CD4-positive, alpha-beta memory T cell (primary cell): Measurements from ENCODE around the gene TPM4. TPM values are rescaled to one million over a fixed set of nuclear protein-coding genes. Genes with fewer than 3 reads are reported as not detected.

Source experiments
- CTCF ChIA-PET: fragments of 350-600 bp; sonication (Branson Sonifier 250); formaldehyde crosslinking; loops from one replicate; lab custom pipeline; 2021; ENCODE audit warnings: inconsistent platforms; ENCODE audit not compliant: partially characterized antibody; lab: Charles Lee
- POLR2A ChIA-PET: fragments of 350-600 bp; sonication (Branson Sonifier 250); formaldehyde crosslinking; loops from one replicate; lab custom pipeline; 2021; ENCODE audit not compliant: partially characterized antibody; lab: Charles Lee
- DNase-seq, 5 donors: peaks; one replicate each; pipeline versions ENCODE4 v3.0.0 to v3.0.0-alpha.2; 2020 to 2022; ENCODE audit warnings: mixed read lengths in 1 of 5
- H3K27ac ChIP-seq: one replicate; pipeline ENCODE4 v1.7.0; 2013; ENCODE audit warnings: low read depth, low read length
- H3K27me3 ChIP-seq: 2 replicates; pipeline ENCODE4 v1.7.0; 2013; ENCODE audit warnings: mild to moderate bottlenecking, low read length, moderate library complexity; ENCODE audit not compliant: insufficient read depth
- H3K36me3 ChIP-seq: 2 replicates; pipeline ENCODE4 v1.7.0; 2013; ENCODE audit warnings: mild to moderate bottlenecking, low read length, moderate library complexity; ENCODE audit not compliant: insufficient read depth
- H3K4me1 ChIP-seq: 2 replicates; pipeline ENCODE4 v1.7.0; 2013; ENCODE audit warnings: mild to moderate bottlenecking, low read length, moderate library complexity; ENCODE audit not compliant: insufficient read depth
- H3K4me3 ChIP-seq, 2 donors: one replicate each; pipeline ENCODE4 v1.7.0; 2013; ENCODE audit warnings: low read length in 2 of 2, mild to moderate bottlenecking in 1 of 2
- H3K9me3 ChIP-seq, 2 donors: one replicate each; pipeline ENCODE4 v1.7.0; 2013; ENCODE audit warnings: low read length in 2 of 2, control low read depth in 1 of 2; ENCODE audit not compliant: control insufficient read depth in 1 of 2
- H3K27ac Mint-ChIP-seq, 7 donors: one replicate each; pipeline ENCODE4 v1.8.0; 2020 to 2021; ENCODE audit warnings: mixed read lengths in 7 of 7, mild to moderate bottlenecking in 6 of 7, inconsistent platforms in 3 of 7, moderate library complexity in 3 of 7
- H3K27me3 Mint-ChIP-seq, 2 donors: one replicate each; pipeline ENCODE4 v1.8.0; 2020 to 2021; ENCODE audit warnings: mixed read lengths in 2 of 2
- H3K36me3 Mint-ChIP-seq, 2 donors: one replicate each; pipeline ENCODE4 v1.8.0; 2020 to 2021; ENCODE audit warnings: mixed read lengths in 2 of 2, inconsistent platforms in 1 of 2, mild to moderate bottlenecking in 1 of 2
- H3K4me1 Mint-ChIP-seq, 4 donors: one replicate each; pipeline ENCODE4 v1.8.0; 2020 to 2021; ENCODE audit warnings: mixed read lengths in 4 of 4, mild to moderate bottlenecking in 1 of 4
- H3K4me3 Mint-ChIP-seq, 8 donors: one replicate each; pipeline ENCODE4 v1.8.0; 2020 to 2021; ENCODE audit warnings: mixed read lengths in 8 of 8, mild to moderate bottlenecking in 7 of 8, moderate library complexity in 6 of 8, inconsistent platforms in 3 of 8
- H3K9me3 Mint-ChIP-seq, 8 donors: one replicate each; pipeline ENCODE4 v1.8.0; 2020 to 2021; ENCODE audit warnings: mixed read lengths in 8 of 8, mild to moderate bottlenecking in 5 of 8, inconsistent platforms in 3 of 8, moderate library complexity in 1 of 8
- intact Hi-C: fragments of 100-400 bp; cut with micrococcal nuclease; formaldehyde crosslinking; loops from one replicate; pipeline ENCODE4 v1.15.1; 2023
- polyA plus RNA-seq, 2 donors: library from polyadenylated mRNA; unstranded; fragments of 300-500 nt; fragmentation: Illumina TruSeq; gene quantifications; one replicate each; pipeline ENCODE4 v1.2.3, GENCODE V29; 2021
- total RNA-seq, 2 experiments: library from RNA; stranded (reverse); gene quantifications; one replicate each; pipeline ENCODE4 v1.2.3, GENCODE V29; 2021

The TPM4 gene
- total and polyA plus RNA-seq, 4 experiments from 2014 or later = 76.7 to 134 (median 95.8) TPM

DNA sequence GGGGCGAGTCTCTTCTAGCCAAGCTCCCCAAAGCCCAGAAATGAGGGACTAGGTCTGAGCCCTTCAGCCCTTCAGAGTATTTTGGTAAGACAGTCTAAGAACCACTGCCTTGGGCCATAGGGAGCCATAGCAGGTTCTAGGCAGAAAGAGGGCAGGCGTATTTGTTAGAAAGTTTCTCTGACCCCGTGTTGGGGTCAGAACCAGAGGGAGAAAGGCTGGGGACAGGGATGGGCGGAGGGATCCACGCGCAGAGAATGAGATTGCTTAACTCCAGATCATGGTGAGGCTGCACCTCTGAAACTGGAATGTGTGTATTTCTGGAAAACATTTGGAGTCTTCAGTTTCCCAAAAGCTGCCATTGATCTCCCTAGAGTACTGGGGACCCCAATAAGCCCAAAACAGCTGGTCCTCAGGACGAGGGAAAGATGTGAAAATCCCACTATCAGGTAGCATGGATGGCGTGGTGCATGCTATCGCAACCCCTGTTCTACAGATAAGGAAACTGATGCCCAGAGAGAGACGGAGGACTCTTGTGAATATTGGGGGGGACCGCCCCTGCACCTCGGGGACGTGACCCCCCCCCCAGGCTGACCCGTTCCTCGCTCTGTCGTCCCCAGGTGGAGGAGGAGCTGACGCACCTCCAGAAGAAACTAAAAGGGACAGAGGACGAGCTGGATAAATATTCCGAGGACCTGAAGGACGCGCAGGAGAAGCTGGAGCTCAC is 703 bp upstream of the TPM4 start:
- POLR2A ChIA-PET = interaction anchor here (0.7 to 5.5 kb wide), 11 partner anchors 8 to 612 kb away, joined by 3 to 71 read pairs (median 4); partner anchors contain the start of genes FAM32A, HSH2D, KLF2 and RAB8A
- H3K27ac Mint-ChIP-seq = peak overlapping the region in 6 of 7 donors; percentile 91 to 97 (median 94)
- Histone ChIP-seq H3K4me1 (peaks cover 78% of the 10 kb centered on the region), H3K27me3 (no peaks in the 10 kb centered on the region), H3K4me3 (peak overlapping the region; percentile 28 to 85), H3K9me3 (no peaks in the 10 kb centered on the region), H3K36me3 (peaks cover under 1% of the 10 kb centered on the region), H3K27ac (peak overlapping the region; percentile 91)
- H3K4me3 Mint-ChIP-seq = peak overlapping the region; percentile 83 to 92 (median 90)
- H3K4me1 Mint-ChIP-seq = peaks cover 40 to 76% (median 56%) of the 10 kb centered on the region in 4 donors
- peaks cover 6 to 25% of the 10 kb centered on the region in 2 donors for H3K36me3 Mint-ChIP-seq
- DNase-seq = peak in 1 of 5 donors; percentile 34
- peaks cover 0 to 4% (median 0%) of the 10 kb centered on the region in 8 donors for H3K9me3 Mint-ChIP-seq
- H3K27me3 Mint-ChIP-seq = no peaks in the 10 kb centered on the region
- intact Hi-C loops = loop anchor here (5.0 kb wide), 2 partner anchors 238 to 252 kb away; no protein-coding TSS in a partner anchor
- CTCF ChIA-PET = interaction anchor here (1.1 to 9.6 kb wide), 7 partner anchors 9 to 110 kb away, joined by 3 to 145 read pairs (median 4); partner anchors contain the start of gene FAM32A

- Histone ChIP-seq H3K4me1 (peaks cover 78% of the 10 kb centered on the region), H3K27me3 (no peaks in the 10 kb centered on the region), H3K36me3 (peaks cover 14% of the 10 kb centered on the region), H3K4me3 (peak overlapping the region; percentile 55 to 85), H3K9me3 (no peaks in the 10 kb centered on the region), H3K27ac (peak overlapping the region; percentile 91)
- Mint-ChIP-seq H3K27ac (peak overlapping the region; percentile 91 to 100 (median 99)), H3K27me3 (no peaks in the 10 kb centered on the region), H3K4me3 (peak overlapping the region; percentile 81 to 92 (median 89)), H3K9me3 (peaks cover 0 to 4% (median 0%) of the 10 kb centered on the region in 8 donors), H3K36me3 (peaks cover 18 to 38% of the 10 kb centered on the region in 2 donors), H3K4me1 (peaks cover 41 to 87% (median 62%) of the 10 kb centered on the region in 4 donors)
- ChIA-PET POLR2A (interaction anchor here (0.9 to 5.5 kb wide), 13 partner anchors 9 to 294 kb away, joined by 3 to 71 read pairs (median 5); partner anchors contain the start of genes FAM32A, HSH2D, KLF2 and RAB8A), CTCF (interaction anchor here (0.9 to 9.6 kb wide), 9 partner anchors 9 to 108 kb away, joined by 3 to 145 read pairs (median 6); partner anchors contain the start of genes FAM32A and RAB8A)
- DNase-seq = peak in 1 of 5 donors; percentile 44
- intact Hi-C loops = loop anchor here (5.0 kb wide), 2 partner anchors 240 to 250 kb away; no protein-coding TSS in a partner anchor
Observed at GRCh38 chr19:16076958-16077611, 790 bp downstream of the TPM4 start.

- H3K9me3 ChIP-seq = no peaks in the 10 kb centered on the region
- Mint-ChIP-seq H3K9me3 (peaks cover 0 to 4% (median 0%) of the 10 kb centered on the region in 8 donors), H3K36me3 (peaks cover 26 to 49% of the 10 kb centered on the region in 2 donors), H3K27ac (peak overlapping the region; percentile 91 to 100 (median 99)), H3K4me1 (peaks cover 41 to 85% (median 62%) of the 10 kb centered on the region in 4 donors), H3K27me3 (no peaks in the 10 kb centered on the region), H3K4me3 (peak overlapping the region; percentile 81 to 92 (median 89))
- H3K36me3 ChIP-seq = peaks cover 25% of the 10 kb centered on the region
- ChIA-PET POLR2A (interaction anchor here (0.9 to 10.9 kb wide), 17 partner anchors 6 to 293 kb away, joined by 3 to 192 read pairs (median 5); partner anchors contain the start of genes KLF2 and RAB8A), CTCF (interaction anchor here (0.6 to 9.6 kb wide), 11 partner anchors 7 to 65 kb away, joined by 3 to 145 read pairs (median 4); partner anchors contain the start of genes HSH2D and RAB8A)
- no peaks in the 10 kb centered on the region for H3K27me3 ChIP-seq
- peaks cover 78% of the 10 kb centered on the region for H3K4me1 ChIP-seq
- intact Hi-C loops = loop anchor here (1.0 to 5.0 kb wide), 5 partner anchors 8 to 249 kb away; partner anchors contain the start of gene RAB8A
- DNase-seq = peak in 3 of 5 donors; percentile 27 to 52 (median 28)
- H3K27ac ChIP-seq = peak overlapping the region; percentile 91
- H3K4me3 ChIP-seq = peak overlapping the region; percentile 19 to 85
Observed at GRCh38 chr19:16077984-16078758, 1.9 kb downstream of the TPM4 start.

DNA sequence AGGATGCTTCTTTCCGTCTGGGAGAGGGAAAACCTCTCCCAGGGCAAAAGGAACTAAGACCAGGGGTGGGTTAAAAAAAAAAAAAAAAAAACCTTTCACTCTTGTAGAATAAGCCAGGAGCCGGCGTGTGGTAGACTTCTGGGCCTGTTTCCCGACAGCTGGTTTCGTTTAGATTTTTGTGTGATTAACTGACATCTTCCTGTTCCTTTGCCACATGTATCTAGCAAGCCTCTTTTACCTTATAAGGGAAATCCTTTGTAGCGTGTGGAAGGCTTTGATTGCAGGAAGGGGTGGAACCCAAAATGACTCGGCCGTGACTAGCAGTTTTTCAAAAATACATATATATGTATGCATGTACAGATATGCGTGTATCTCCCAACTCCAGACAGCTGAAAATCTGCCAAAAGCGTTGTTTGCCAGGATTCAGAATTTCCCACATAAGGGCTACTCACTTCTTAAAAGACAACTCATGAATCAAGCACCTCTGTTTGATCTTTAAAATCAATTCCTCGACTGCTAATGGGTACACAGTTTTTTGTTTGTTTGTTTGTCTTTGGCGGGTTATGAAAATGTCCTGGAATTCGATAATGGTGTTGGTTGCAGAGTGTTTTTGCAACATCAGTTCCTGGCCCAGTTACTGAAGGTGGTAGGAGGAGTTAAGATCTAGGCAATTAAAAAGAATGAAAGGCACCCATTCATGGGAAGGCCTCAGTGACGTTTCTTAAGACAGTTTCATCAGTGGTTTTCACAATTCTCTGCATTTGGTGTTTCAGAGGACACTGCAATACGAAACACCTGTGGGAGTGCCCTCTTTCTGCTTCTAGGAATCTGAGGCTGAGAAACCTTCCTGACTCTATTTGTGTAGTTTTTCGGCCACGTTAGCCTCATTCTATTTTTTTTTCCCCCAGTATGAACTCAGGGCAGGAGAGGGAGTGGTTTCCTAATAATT is 2.7 kb downstream of the TPM4 start:
- H3K4me3 ChIP-seq = peak overlapping the region; percentile 43 to 85
- intact Hi-C loops = loop anchor here (1.0 to 5.0 kb wide), 7 partner anchors 7 to 450 kb away; partner anchors contain the start of gene RAB8A
- peaks cover 77% of the 10 kb centered on the region for H3K4me1 ChIP-seq
- H3K27me3 Mint-ChIP-seq = no peaks in the 10 kb centered on the region
- H3K27me3 ChIP-seq = no peaks in the 10 kb centered on the region
- no peaks in the 10 kb centered on the region for H3K9me3 ChIP-seq
- DNase-seq = peak; percentile 81 to 91 (median 88)
- H3K36me3 Mint-ChIP-seq = peaks cover 31 to 52% of the 10 kb centered on the region in 2 donors
- H3K4me1 Mint-ChIP-seq = peaks cover 41 to 80% (median 58%) of the 10 kb centered on the region in 4 donors
- CTCF ChIA-PET = interaction anchor here (0.6 to 9.6 kb wide), 9 partner anchors 7 to 102 kb away, joined by 3 to 145 read pairs (median 6); partner anchors contain the start of genes HSH2D and RAB8A
- peak overlapping the region; percentile 81 to 92 (median 89) for H3K4me3 Mint-ChIP-seq
- H3K27ac ChIP-seq = peak overlapping the region; percentile 91
- peak overlapping the region; percentile 91 to 100 (median 99) for H3K27ac Mint-ChIP-seq
- POLR2A ChIA-PET = interaction anchor here (1.0 to 10.9 kb wide), 10 partner anchors 7 to 249 kb away, joined by 3 to 192 read pairs (median 9); partner anchors contain the start of genes KLF2 and RAB8A
- peaks cover 0 to 4% (median 0%) of the 10 kb centered on the region in 8 donors for H3K9me3 Mint-ChIP-seq
- H3K36me3 ChIP-seq = peaks cover 30% of the 10 kb centered on the region

GRCh38 chr19:16084067-16084685 is 7.9 kb downstream of the TPM4 start:
- H3K4me1 ChIP-seq = peaks cover 97% of the 10 kb centered on the region
- H3K9me3 Mint-ChIP-seq = peaks cover 0 to 2% (median 0%) of the 10 kb centered on the region in 8 donors
- intact Hi-C loops = no loop called here
- no peaks in the 10 kb centered on the region for H3K9me3 ChIP-seq
- POLR2A ChIA-PET = interaction anchor here (0.5 to 10.9 kb wide), 9 partner anchors 7 to 193 kb away, joined by 3 to 192 read pairs (median 5); partner anchors contain the start of genes RAB8A and TPM4
- H3K4me3 ChIP-seq = no peak overlapping the region
- DNase-seq = no peak
- H3K27me3 Mint-ChIP-seq = no peaks in the 10 kb centered on the region
- CTCF ChIA-PET = interaction anchor here (2.0 to 6.7 kb wide), 6 partner anchors 10 to 101 kb away, joined by 9 to 145 read pairs (median 22); partner anchors contain the start of genes FAM32A, RAB8A and TPM4
- H3K4me1 Mint-ChIP-seq = peaks cover 45 to 92% (median 66%) of the 10 kb centered on the region in 4 donors
- no peak overlapping the region for H3K27ac ChIP-seq
- no peaks in the 10 kb centered on the region for H3K27me3 ChIP-seq
- peak overlapping the region in 6 of 7 donors; percentile 41 to 93 (median 80) for H3K27ac Mint-ChIP-seq
- H3K4me3 Mint-ChIP-seq = peak overlapping the region in 5 of 8 donors; percentile 12 to 73 (median 69)
- H3K36me3 ChIP-seq = peaks cover 67% of the 10 kb centered on the region
- peaks cover 59 to 78% of the 10 kb centered on the region in 2 donors for H3K36me3 Mint-ChIP-seq
